Endothelial cell (in vitro differentiated cells): ENCODE measurements around the gene ATXN1. TPM values are rescaled to one million over a fixed set of nuclear protein-coding genes. Genes with fewer than 3 reads are reported as not detected.

Experiments
- DNase-seq: peaks from one replicate; pipeline ENCODE4 v3.0.0; 2021; ENCODE audit warnings: low spot score
- H3K27ac Mint-ChIP-seq: one replicate; pipeline ENCODE4 v1.8.0; 2021; ENCODE audit warnings: mixed read lengths, inconsistent platforms; ENCODE audit not compliant: unreplicated experiment
- H3K27me3 Mint-ChIP-seq: one replicate; pipeline ENCODE4 v1.8.0; 2021; ENCODE audit warnings: mild to moderate bottlenecking, moderate library complexity, mixed read lengths, inconsistent platforms; ENCODE audit not compliant: unreplicated experiment
- H3K36me3 Mint-ChIP-seq: one replicate; pipeline ENCODE4 v1.8.0; 2021; ENCODE audit warnings: mild to moderate bottlenecking, low read depth, mixed read lengths, inconsistent platforms; ENCODE audit not compliant: unreplicated experiment
- H3K4me1 Mint-ChIP-seq: one replicate; pipeline ENCODE4 v1.8.0; 2021; ENCODE audit warnings: mild to moderate bottlenecking, mixed read lengths, inconsistent platforms; ENCODE audit not compliant: unreplicated experiment
- H3K4me3 Mint-ChIP-seq: one replicate; pipeline ENCODE4 v1.8.0; 2021; ENCODE audit warnings: mild to moderate bottlenecking, mixed read lengths, inconsistent platforms; ENCODE audit not compliant: unreplicated experiment
- H3K9me3 Mint-ChIP-seq: one replicate; pipeline ENCODE4 v1.8.0; 2021; ENCODE audit warnings: mixed read lengths, inconsistent platforms; ENCODE audit not compliant: unreplicated experiment
- CTCF ChIP-seq: fragments of 200-600 bp; sonication (generic); IDR thresholded peaks from one replicate; pipeline ENCODE4 v1.5.0; 2021; ENCODE audit warnings: antibody characterized with exemption; ENCODE audit not compliant: unreplicated experiment
- total RNA-seq: library from RNA; stranded (reverse); fragmentation: NEBNext Ultra II Directional; extraction: Animal tissue kit (Norgen Biotek cat#: 25700); gene quantifications from one replicate; pipeline ENCODE4 v1.2.1, GENCODE V29; 2021; ENCODE audit not compliant: unreplicated experiment

The ATXN1 gene
- total RNA-seq, 1 donor from 2014 or later, result 18.7 TPM

- no peaks in the 10 kb centered on the region for H3K4me1 Mint-ChIP-seq
- H3K9me3 Mint-ChIP-seq, result no peaks in the 10 kb centered on the region
- no peak overlapping the region for H3K27ac Mint-ChIP-seq
- DNase-seq, result no peak
- no peak for TF ChIP-seq CTCF
- H3K36me3 Mint-ChIP-seq, result no peaks in the 10 kb centered on the region
- no peaks in the 10 kb centered on the region for H3K27me3 Mint-ChIP-seq
- no peak overlapping the region for H3K4me3 Mint-ChIP-seq
Measured at GRCh38 chr6:16436550-16436949, 324.7 kb downstream of the ATXN1 start.

GRCh38 chr6:16434885-16435284 is 326.4 kb downstream of the ATXN1 start:
- Mint-ChIP-seq H3K27ac (no peak overlapping the region), H3K4me1 (no peaks in the 10 kb centered on the region), H3K27me3 (no peaks in the 10 kb centered on the region), H3K9me3 (no peaks in the 10 kb centered on the region), H3K4me3 (no peak overlapping the region), H3K36me3 (no peaks in the 10 kb centered on the region)
- TF ChIP-seq CTCF, result no peak
- no peak for DNase-seq

- H3K9me3 Mint-ChIP-seq, result no peaks in the 10 kb centered on the region
- no peaks in the 10 kb centered on the region for H3K4me1 Mint-ChIP-seq
- no peaks in the 10 kb centered on the region for H3K27me3 Mint-ChIP-seq
- no peak for DNase-seq
- no peaks in the 10 kb centered on the region for H3K36me3 Mint-ChIP-seq
- no peak overlapping the region for H3K27ac Mint-ChIP-seq
- no peak overlapping the region for H3K4me3 Mint-ChIP-seq
- no peak for TF ChIP-seq CTCF
Measured at GRCh38 chr6:16433338-16433890, 327.8 kb downstream of the ATXN1 start.

GRCh38 chr6:16432075-16433032 is 328.9 kb downstream of the ATXN1 start:
- Mint-ChIP-seq H3K4me3 (no peak overlapping the region), H3K36me3 (no peaks in the 10 kb centered on the region), H3K27me3 (no peaks in the 10 kb centered on the region), H3K4me1 (no peaks in the 10 kb centered on the region), H3K9me3 (no peaks in the 10 kb centered on the region), H3K27ac (no peak overlapping the region)
- TF ChIP-seq CTCF, result no peak
- DNase-seq, result no peak

GRCh38 chr6:16431106-16431505 is 330.2 kb downstream of the ATXN1 start:
- H3K9me3 Mint-ChIP-seq, result no peaks in the 10 kb centered on the region
- no peak for DNase-seq
- H3K36me3 Mint-ChIP-seq, result no peaks in the 10 kb centered on the region
- H3K27ac Mint-ChIP-seq, result no peak overlapping the region
- H3K4me3 Mint-ChIP-seq, result no peak overlapping the region
- no peak for TF ChIP-seq CTCF
- no peaks in the 10 kb centered on the region for H3K27me3 Mint-ChIP-seq
- no peaks in the 10 kb centered on the region for H3K4me1 Mint-ChIP-seq
